ENCODE measurements around the gene HS6ST3. TPM values are rescaled to one million over a fixed set of nuclear protein-coding genes. Genes with fewer than 3 reads are reported as not detected.

Gene HS6ST3
- total and polyA plus RNA-seq, 2 of the 13 experiments (the other 11 are each of a cell fraction or from before 2014, with no cell fraction given): not detected

GRCh38 chr13:96391606-96392005 is 301.7 kb downstream of the HS6ST3 start:
- Histone ChIP-seq H3K79me2 (ENCODE audit: insufficient read depth, low read length) (no peaks in the 10 kb centered on the region), H3K9ac (ENCODE audit: insufficient read depth, low read depth, low read length) (no peak overlapping the region), H3K4me3 (replicated peaks in 1 of 3; ENCODE audit: insufficient read depth in 1 of 3, low read depth in 2 of 3, low read length in 3 of 3) (no peak overlapping the region), H3K4me2 (ENCODE audit: low read depth, low read length) (no peak overlapping the region), H3K36me3 (replicated peaks in 1 of 2; ENCODE audit: control insufficient read depth in 1 of 2, insufficient read depth in 2 of 2, low read length in 2 of 2) (no peaks in the 10 kb centered on the region), H3K4me1 (ENCODE audit: insufficient read depth, low read length) (no peaks in the 10 kb centered on the region), H3K27ac (ENCODE audit: extremely low read length, insufficient read depth, low read length) (no peak overlapping the region), H2AFZ (ENCODE audit: low read length) (no peak overlapping the region), H4K20me1 (ENCODE audit: insufficient read depth, low read length) (no peaks in the 10 kb centered on the region), H3K27me3 (ENCODE audit: control insufficient read depth in 1 of 2, insufficient read depth in 2 of 2, low read length in 2 of 2) (no peaks in the 10 kb centered on the region), H3K9me3 (ENCODE audit: low read length) (no peaks in the 10 kb centered on the region)
- intact Hi-C loops (cut with micrococcal nuclease; ENCODE audit: unreplicated experiment) (no loop called here), in situ Hi-C loops (cut with HindIII; ENCODE audit: extremely low pct_ligation_motif_present, low pct_unique_long_range_greater_than_20kb) (no loop called here)
- DNase-seq (ENCODE audit: low spot score): no peak
- CTCF ChIA-PET (ENCODE audit: low intra/inter-chr PET ratio, low total read pairs): no interaction called here
- no TSS peak for BruUV-seq (replicated peaks)
- no peak for FAIRE-seq
- POLR2A ChIA-PET: no interaction called here
- WGBS (ENCODE audit: low lambda C conversion rate): 1% methylated on average over 6 of the region's 6 CpGs
- ATAC-seq: no peak
- TF ChIP-seq ONECUT2 (CRISPR knock-in tag; IDR thresholded peaks at IDR 0.05): no peak

- no peaks in the 10 kb centered on the region for H3K36me3 ChIP-seq (replicated peaks in 1 of 2; ENCODE audit: control insufficient read depth in 1 of 2, insufficient read depth in 2 of 2, low read length in 2 of 2)
- in situ Hi-C loops (cut with HindIII; ENCODE audit: extremely low pct_ligation_motif_present, low pct_unique_long_range_greater_than_20kb): no loop called here
- WGBS (ENCODE audit: low lambda C conversion rate): 4% methylated on average over 2 of the region's 2 CpGs
- ATAC-seq: no peak
- H3K27ac ChIP-seq (ENCODE audit: extremely low read length, insufficient read depth, low read length): no peak overlapping the region
- H2AFZ ChIP-seq (ENCODE audit: low read length): no peak overlapping the region
- no peak for TF ChIP-seq IRF9 (CRISPR knock-in tag; IDR thresholded peaks at IDR 0.05; ENCODE audit: borderline replicate concordance)
- TF ChIP-seq, protein P1, sequence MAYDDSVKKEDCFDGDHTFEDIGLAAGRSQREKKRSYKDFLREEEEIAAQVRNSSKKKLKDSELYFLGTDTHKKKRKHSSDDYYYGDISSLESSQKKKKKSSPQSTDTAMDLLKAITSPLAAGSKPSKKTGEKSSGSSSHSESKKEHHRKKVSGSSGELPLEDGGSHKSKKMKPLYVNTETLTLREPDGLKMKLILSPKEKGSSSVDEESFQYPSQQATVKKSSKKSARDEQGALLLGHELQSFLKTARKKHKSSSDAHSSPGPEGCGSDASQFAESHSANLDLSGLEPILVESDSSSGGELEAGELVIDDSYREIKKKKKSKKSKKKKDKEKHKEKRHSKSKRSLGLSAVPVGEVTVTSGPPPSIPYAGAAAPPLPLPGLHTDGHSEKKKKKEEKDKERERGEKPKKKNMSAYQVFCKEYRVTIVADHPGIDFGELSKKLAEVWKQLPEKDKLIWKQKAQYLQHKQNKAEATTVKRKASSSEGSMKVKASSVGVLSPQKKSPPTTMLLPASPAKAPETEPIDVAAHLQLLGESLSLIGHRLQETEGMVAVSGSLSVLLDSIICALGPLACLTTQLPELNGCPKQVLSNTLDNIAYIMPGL (CRISPR knock-in tag; IDR thresholded peaks at IDR 0.05; ENCODE audit: borderline replicate concordance in 1 of 2, low read depth in 1 of 2): no peak
- TF ChIP-seq MAFF (IDR thresholded peaks at IDR 0.05; ENCODE audit: low read depth, low read length): 0 out of 2 replicates have a peak, but pooled peaks have one; percentile 25
- no peak for TF ChIP-seq ZBTB42 (CRISPR knock-in tag; IDR thresholded peaks at IDR 0.05)
- no peak for TF ChIP-seq MXD3 (CRISPR knock-in tag; IDR thresholded peaks at IDR 0.05)
- peak; percentile 13 to 50; a peak in 2 of 4 replicates for TF ChIP-seq MAFK (conservative IDR thresholded peaks at IDR 0.05 in 1 of 2, IDR thresholded peaks at IDR 0.05 in 1 of 2; ENCODE audit: low read length in 2 of 2)
- TF ChIP-seq CEBPG (CRISPR knock-in tag; IDR thresholded peaks at IDR 0.05): no peak
- no peaks in the 10 kb centered on the region for H4K20me1 ChIP-seq (ENCODE audit: insufficient read depth, low read length)
- FAIRE-seq: no peak
- intact Hi-C loops (cut with micrococcal nuclease; ENCODE audit: unreplicated experiment): no loop called here
- H3K9me3 ChIP-seq (ENCODE audit: low read length): no peaks in the 10 kb centered on the region
- H3K4me3 ChIP-seq (replicated peaks in 1 of 3; ENCODE audit: insufficient read depth in 1 of 3, low read depth in 2 of 3, low read length in 3 of 3): no peak overlapping the region
- H3K4me1 ChIP-seq (ENCODE audit: insufficient read depth, low read length): no peaks in the 10 kb centered on the region
- no peak for DNase-seq (ENCODE audit: low spot score)
- POLR2A ChIA-PET: no interaction called here
- H3K9ac ChIP-seq (ENCODE audit: insufficient read depth, low read depth, low read length): no peak overlapping the region
- H3K27me3 ChIP-seq (ENCODE audit: control insufficient read depth in 1 of 2, insufficient read depth in 2 of 2, low read length in 2 of 2): no peaks in the 10 kb centered on the region
- H3K79me2 ChIP-seq (ENCODE audit: insufficient read depth, low read length): no peaks in the 10 kb centered on the region
- H3K4me2 ChIP-seq (ENCODE audit: low read depth, low read length): no peak overlapping the region
- CTCF ChIA-PET (ENCODE audit: low intra/inter-chr PET ratio, low total read pairs): no interaction called here
- no TSS peak for BruUV-seq (replicated peaks)
Measured at GRCh38 chr13:96397807-96398206, 307.9 kb downstream of the HS6ST3 start.
